Muscle of leg (tissue), 11 donors: Measurements from ENCODE around the gene SMIM14. TPM values are rescaled to one million over a fixed set of nuclear protein-coding genes. Genes with fewer than 3 reads are reported as not detected.

Source experiments
- DNase-seq: peaks from one replicate; pipeline ENCODE4 v3.0.0; 2013
- H3K27ac ChIP-seq: one replicate; pipeline ENCODE4 v1.5.1; 2013; ENCODE audit warnings: mild to moderate bottlenecking, low read length, control low read depth
- H3K27me3 ChIP-seq: one replicate; pipeline ENCODE4 v1.6.1; 2013; ENCODE audit warnings: low read length; ENCODE audit not compliant: control insufficient read depth, insufficient read depth
- H3K36me3 ChIP-seq: one replicate; pipeline ENCODE4 v1.6.1; 2013; ENCODE audit warnings: low read length; ENCODE audit not compliant: control insufficient read depth, insufficient read depth
- H3K4me1 ChIP-seq: one replicate; pipeline ENCODE4 v1.6.1; 2013; ENCODE audit warnings: low read length; ENCODE audit not compliant: control insufficient read depth, insufficient read depth
- H3K4me3 ChIP-seq: one replicate; pipeline ENCODE4 v1.5.1; 2013; ENCODE audit warnings: low read length, control low read depth
- H3K9me3 ChIP-seq: replicated peaks from 2 replicates; pipeline ENCODE4 v1.6.1; 2013; ENCODE audit warnings: low read depth, low read length; ENCODE audit not compliant: control insufficient read depth
- WGBS: methylation state at CpG from one replicate; pipeline ENCODE4 v1.1.5; 2013; ENCODE audit warnings: missing lambda C conversion rate; ENCODE audit not compliant: insufficient coverage; 5-methylcytosine and 5-hydroxymethylcytosine counted together
- polyA plus RNA-seq, 8 donors: library from polyadenylated mRNA; unstranded; fragments of 120-200 nt; gene quantifications; one replicate each; pipeline versions ENCODE4 v1.2.1 to v1.2.3, GENCODE V29; 2013; ENCODE audit warnings: inconsistent platforms in 1 of 8, low replicate concordance in 1 of 8; ENCODE audit not compliant: insufficient read length in 8 of 8, insufficient read depth in 1 of 8
- total RNA-seq: library from RNA; stranded (reverse); fragments of 120-200 nt; gene quantifications from one replicate; pipeline ENCODE4 v1.2.4, GENCODE V29; 2013

SMIM14 gene
- total and polyA plus RNA-seq, 9 donors = 11.6 to 23.9 (median 15.5) TPM

GRCh38 chr4:39571054-39571453 is 67.6 kb downstream of the SMIM14 start:
- 79% methylated on average over 4 of the region's 4 CpGs for WGBS
- Histone ChIP-seq H3K27me3 (no peaks in the 10 kb centered on the region), H3K27ac (no peak overlapping the region), H3K4me1 (no peaks in the 10 kb centered on the region), H3K4me3 (no peak overlapping the region), H3K9me3 (no peaks in the 10 kb centered on the region), H3K36me3 (no peaks in the 10 kb centered on the region)
- DNase-seq = no peak

- WGBS = 85% methylated on average over 2 of the region's 4 CpGs
- no peak for DNase-seq
- no peaks in the 10 kb centered on the region for H3K36me3 ChIP-seq
- no peaks in the 10 kb centered on the region for H3K4me1 ChIP-seq
- no peak overlapping the region for H3K4me3 ChIP-seq
- H3K27me3 ChIP-seq = no peaks in the 10 kb centered on the region
- H3K9me3 ChIP-seq = no peaks in the 10 kb centered on the region
- no peak overlapping the region for H3K27ac ChIP-seq
Measured at GRCh38 chr4:39569209-39569608, 69.5 kb downstream of the SMIM14 start.

GRCh38 chr4:39568805-39569204 is 69.9 kb downstream of the SMIM14 start:
- no peaks in the 10 kb centered on the region for H3K4me1 ChIP-seq
- H3K27me3 ChIP-seq = no peaks in the 10 kb centered on the region
- no peaks in the 10 kb centered on the region for H3K36me3 ChIP-seq
- no peak overlapping the region for H3K27ac ChIP-seq
- no peak overlapping the region for H3K4me3 ChIP-seq
- WGBS = no CpG with 5 or more reads among the region's 3 CpGs
- DNase-seq = no peak
- no peaks in the 10 kb centered on the region for H3K9me3 ChIP-seq

GRCh38 chr4:39565878-39566600 is 72.6 kb downstream of the SMIM14 start:
- Histone ChIP-seq H3K9me3 (no peaks in the 10 kb centered on the region), H3K27ac (no peak overlapping the region), H3K27me3 (no peaks in the 10 kb centered on the region), H3K36me3 (no peaks in the 10 kb centered on the region), H3K4me3 (no peak overlapping the region), H3K4me1 (no peaks in the 10 kb centered on the region)
- no peak for DNase-seq
- 96% methylated on average over 3 of the region's 6 CpGs for WGBS

- Histone ChIP-seq H3K27me3 (no peaks in the 10 kb centered on the region), H3K36me3 (no peaks in the 10 kb centered on the region), H3K4me1 (no peaks in the 10 kb centered on the region), H3K27ac (no peak overlapping the region), H3K9me3 (no peaks in the 10 kb centered on the region), H3K4me3 (no peak overlapping the region)
- 85% methylated on average over 6 of the region's 6 CpGs for WGBS
- DNase-seq = no peak
Measured at GRCh38 chr4:39563346-39563847, 75.3 kb downstream of the SMIM14 start.

- H3K4me3 ChIP-seq = no peak overlapping the region
- no peak overlapping the region for H3K27ac ChIP-seq
- H3K27me3 ChIP-seq = no peaks in the 10 kb centered on the region
- no peaks in the 10 kb centered on the region for H3K9me3 ChIP-seq
- DNase-seq = no peak
- WGBS = 100% methylated on average over 2 of the region's 5 CpGs
- no peaks in the 10 kb centered on the region for H3K36me3 ChIP-seq
- H3K4me1 ChIP-seq = no peaks in the 10 kb centered on the region
Measured at GRCh38 chr4:39562792-39563191, 75.9 kb downstream of the SMIM14 start.

GRCh38 chr4:39559626-39560025 is 79.0 kb downstream of the SMIM14 start:
- WGBS = no CpG with 5 or more reads among the region's 9 CpGs
- H3K9me3 ChIP-seq = no peaks in the 10 kb centered on the region
- peak; percentile 72 for DNase-seq
- no peaks in the 10 kb centered on the region for H3K4me1 ChIP-seq
- no peak overlapping the region for H3K27ac ChIP-seq
- H3K27me3 ChIP-seq = no peaks in the 10 kb centered on the region
- H3K36me3 ChIP-seq = peaks cover 6% of the 10 kb centered on the region
- H3K4me3 ChIP-seq = no peak overlapping the region

GRCh38 chr4:39555472-39555871 is 83.2 kb downstream of the SMIM14 start:
- WGBS = 100% methylated on average over 1 of the region's 3 CpGs
- no peaks in the 10 kb centered on the region for H3K4me1 ChIP-seq
- H3K36me3 ChIP-seq = peaks cover 6% of the 10 kb centered on the region
- H3K27me3 ChIP-seq = no peaks in the 10 kb centered on the region
- H3K4me3 ChIP-seq = no peak overlapping the region
- no peak for DNase-seq
- H3K27ac ChIP-seq = no peak overlapping the region
- H3K9me3 ChIP-seq = no peaks in the 10 kb centered on the region

GRCh38 chr4:39548425-39549067 is 90.1 kb downstream of the SMIM14 start:
- WGBS = 100% methylated on average over 1 of the region's 3 CpGs
- no peak for DNase-seq
- H3K36me3 ChIP-seq = no peaks in the 10 kb centered on the region
- no peak overlapping the region for H3K27ac ChIP-seq
- no peak overlapping the region for H3K4me3 ChIP-seq
- H3K9me3 ChIP-seq = no peaks in the 10 kb centered on the region
- H3K27me3 ChIP-seq = no peaks in the 10 kb centered on the region
- no peaks in the 10 kb centered on the region for H3K4me1 ChIP-seq

GRCh38 chr4:39544580-39545315 is 93.9 kb downstream of the SMIM14 start:
- no peak overlapping the region for H3K4me3 ChIP-seq
- no peak overlapping the region for H3K27ac ChIP-seq
- no peaks in the 10 kb centered on the region for H3K27me3 ChIP-seq
- no peaks in the 10 kb centered on the region for H3K9me3 ChIP-seq
- no peaks in the 10 kb centered on the region for H3K4me1 ChIP-seq
- no CpG with 5 or more reads among the region's 1 CpG for WGBS
- H3K36me3 ChIP-seq = no peaks in the 10 kb centered on the region
- DNase-seq = no peak
